ENCODE results near the gene MDFI.

Gene MDFI

GRCh38 chr6:41674231-41675000 is 36.1 kb downstream of the MDFI start:
- no peak for DNase-seq

- no peak for DNase-seq
Measured at GRCh38 chr6:41675176-41675775, 37.0 kb downstream of the MDFI start.

GRCh38 chr6:41675992-41676391 is 37.7 kb downstream of the MDFI start:
- no peak for DNase-seq

- DNase-seq = no peak
Measured at GRCh38 chr6:41676431-41676830, 38.2 kb downstream of the MDFI start.

GRCh38 chr6:41677124-41677921 is 39.1 kb downstream of the MDFI start:
- no peak for DNase-seq

- no peak for DNase-seq
Measured at GRCh38 chr6:41678511-41679084, 40.3 kb downstream of the MDFI start.

- DNase-seq = no peak
Measured at GRCh38 chr6:41679696-41680095, 41.4 kb downstream of the MDFI start.

GRCh38 chr6:41680182-41680965 is 42.1 kb downstream of the MDFI start:
- no peak for DNase-seq

GRCh38 chr6:41682056-41682477 is 43.8 kb downstream of the MDFI start:
- DNase-seq = peak; percentile 89

GRCh38 chr6:41682497-41683272 is 44.4 kb downstream of the MDFI start:
- peak; percentile 26 for DNase-seq

GRCh38 chr6:41683273-41683522 is 44.9 kb downstream of the MDFI start:
- no peak for DNase-seq

- DNase-seq = peak; percentile 74
Measured at GRCh38 chr6:41683523-41684310, 45.4 kb downstream of the MDFI start.

- DNase-seq = no peak
Measured at GRCh38 chr6:41684311-41685180, 46.3 kb downstream of the MDFI start.

- DNase-seq = no peak
Measured at GRCh38 chr6:41685641-41686380, 47.5 kb downstream of the MDFI start.

GRCh38 chr6:41687501-41688175 is 49.4 kb downstream of the MDFI start:
- no peak for DNase-seq

GRCh38 chr6:41688256-41688965 is 50.1 kb downstream of the MDFI start:
- DNase-seq = no peak

- no peak for DNase-seq
Measured at GRCh38 chr6:41689171-41690008, 51.1 kb downstream of the MDFI start.
